ENCODE results near the gene MYO5B.
"Not testable (repeated sequence)": the region's sequence is repeated elsewhere in the genome, so short reads cannot be mapped to it uniquely, and the experiment has no call there.

The MYO5B gene

GRCh38 chr18:50194631-50195532 lies at the start of gene MYO5B:
Gene MYO5B (minus strand): TSS chr18:50195147. CDS start chr18:50194793, 354 bp downstream.
- DNase-seq: peak in 3 of 58 donors; percentile 1 to 8 (median 7)

- DNase-seq: not testable (repeated sequence)
Measured at GRCh38 chr18:50241768-50242167, 46.8 kb upstream of the MYO5B start.

- DNase-seq: no peak
Measured at GRCh38 chr18:50240080-50240563, 45.2 kb upstream of the MYO5B start.

- DNase-seq: no peak
Measured at GRCh38 chr18:50232419-50232818, 37.5 kb upstream of the MYO5B start.

- no peak for DNase-seq
Measured at GRCh38 chr18:50231621-50232020, 36.7 kb upstream of the MYO5B start.

- DNase-seq: not testable (repeated sequence)
Measured at GRCh38 chr18:50220249-50220648, 25.3 kb upstream of the MYO5B start.

- no peak for DNase-seq
Measured at GRCh38 chr18:50218432-50219197, 23.7 kb upstream of the MYO5B start.

GRCh38 chr18:50209311-50209710 lies 14.4 kb upstream of the MYO5B start:
- DNase-seq: no peak

- DNase-seq: no peak
Measured at GRCh38 chr18:50207722-50208121, 12.8 kb upstream of the MYO5B start.

- DNase-seq: peak in 46 of 58 donors; percentile 4 to 69 (median 18)
Measured at GRCh38 chr18:50203801-50204604, 9.1 kb upstream of the MYO5B start.

GRCh38 chr18:50201476-50202018 lies 6.6 kb upstream of the MYO5B start:
- DNase-seq: no peak

GRCh38 chr18:50199921-50200320 lies 5.0 kb upstream of the MYO5B start:
- no peak for DNase-seq

GRCh38 chr18:50199346-50199855 lies 4.5 kb upstream of the MYO5B start:
- no peak for DNase-seq

- DNase-seq: no peak
Measured at GRCh38 chr18:50196261-50196660, 1.3 kb upstream of the MYO5B start.

GRCh38 chr18:50195689-50196088 lies 742 bp upstream of the MYO5B start:
- DNase-seq: no peak

- peak in 1 of 58 donors; percentile 28 for DNase-seq
Measured at GRCh38 chr18:50193796-50194630, 934 bp downstream of the MYO5B start.

- no peak for DNase-seq
Measured at GRCh38 chr18:50192995-50193795, 1.8 kb downstream of the MYO5B start.

GRCh38 chr18:50190926-50191325 lies 4.0 kb downstream of the MYO5B start:
- no peak for DNase-seq

- no peak for DNase-seq
Measured at GRCh38 chr18:50190236-50190635, 4.7 kb downstream of the MYO5B start.

Measured in anterior cingulate cortex (tissue), 58 donors.